GM23338 (cell line): Measurements from ENCODE around the gene VWA2. TPM values are rescaled to one million over a fixed set of nuclear protein-coding genes. Genes with fewer than 3 reads are reported as not detected.

Source experiments
- ATAC-seq: fragments of 200-7000 bp; cut with Tn5 transposase; 3 replicates; pipeline ENCODE4 v1.9.1; 2020
- DNase-seq: peaks from one replicate; pipeline ENCODE4 v3.0.0-alpha.2; 2015; ENCODE audit warnings: low spot score
- H2AFZ ChIP-seq: fragments of 200-600 bp; sonication (generic); 2 replicates; pipeline ENCODE4 v1.8.0; 2016; ENCODE audit warnings: antibody characterized with exemption, mild to moderate bottlenecking, moderate library complexity
- H3F3A ChIP-seq: fragments of 200-600 bp; sonication (generic); replicated peaks from 2 replicates; pipeline ENCODE4 v1.8.0; 2017; ENCODE audit warnings: antibody characterized with exemption, mixed run types, low read depth
- H3K27ac ChIP-seq: fragments of 200-600 bp; sonication (generic); 2 replicates; pipeline ENCODE4 v1.6.1; 2016; ENCODE audit warnings: low read depth
- H3K27me3 ChIP-seq: fragments of 200-600 bp; sonication (generic); 2 replicates; pipeline ENCODE4 v1.8.0; 2016; ENCODE audit warnings: mild to moderate bottlenecking, mixed run types, moderate library complexity; ENCODE audit not compliant: insufficient read depth
- H3K36me3 ChIP-seq: fragments of 200-600 bp; sonication (generic); 2 replicates; pipeline ENCODE4 v1.8.0; 2016; ENCODE audit warnings: mild to moderate bottlenecking; ENCODE audit not compliant: insufficient read depth
- H3K4me1 ChIP-seq: fragments of 200-600 bp; sonication (generic); 2 replicates; pipeline ENCODE4 v1.8.0; 2016; ENCODE audit warnings: mild to moderate bottlenecking, moderate library complexity; ENCODE audit not compliant: insufficient read depth
- H3K4me2 ChIP-seq: fragments of 200-600 bp; sonication (generic); 2 replicates; pipeline ENCODE4 v1.7.1; 2017; ENCODE audit warnings: mixed run types
- H3K4me3 ChIP-seq: fragments of 200-600 bp; sonication (generic); 2 replicates; pipeline ENCODE4 v1.6.1; 2016; ENCODE audit warnings: mixed run types
- H3K79me2 ChIP-seq: fragments of 200-600 bp; sonication (generic); replicated peaks from 2 replicates; pipeline ENCODE4 v1.8.0; 2017; ENCODE audit warnings: mild to moderate bottlenecking; ENCODE audit not compliant: insufficient read depth
- H3K9me2 ChIP-seq: fragments of 200-600 bp; sonication (generic); 2 replicates; pipeline ENCODE4 v1.8.0; 2017; ENCODE audit not compliant: insufficient read depth
- H4K20me1 ChIP-seq: fragments of 200-600 bp; sonication (generic); replicated peaks from 2 replicates; pipeline ENCODE4 v1.8.0; 2017; ENCODE audit warnings: mild to moderate bottlenecking; ENCODE audit not compliant: insufficient read depth
- H3K27ac Mint-ChIP-seq: 2 replicates; pipeline ENCODE4 v1.8.0; 2020; ENCODE audit warnings: inconsistent platforms, mild to moderate bottlenecking, moderate library complexity, mixed read lengths
- H3K27me3 Mint-ChIP-seq: 3 replicates; pipeline ENCODE4 v1.8.0; 2022; ENCODE audit warnings: low read depth, mild to moderate bottlenecking, moderate library complexity, mixed read lengths, inconsistent platforms; ENCODE audit not compliant: insufficient read depth, poor library complexity
- H3K36me3 Mint-ChIP-seq: 3 replicates; pipeline ENCODE4 v1.8.0; 2021; ENCODE audit warnings: low read depth, mild to moderate bottlenecking, inconsistent platforms, moderate library complexity, mixed read lengths
- H3K4me1 Mint-ChIP-seq: 3 replicates; pipeline ENCODE4 v1.8.0; 2020; ENCODE audit warnings: mild to moderate bottlenecking, inconsistent platforms, mixed read lengths
- H3K4me3 Mint-ChIP-seq: 3 replicates; pipeline ENCODE4 v1.8.0; 2021; ENCODE audit warnings: moderate library complexity, mild to moderate bottlenecking, inconsistent platforms, mixed read lengths
- H3K9me3 Mint-ChIP-seq: 3 replicates; pipeline ENCODE4 v1.8.0; 2020; ENCODE audit warnings: moderate library complexity, mild to moderate bottlenecking, inconsistent platforms, mixed read lengths
- CREB1 ChIP-seq: fragments of 250-450 bp; sonication (Bioruptor Pico); IDR thresholded peaks from 2 replicates; pipeline ENCODE4 v1.5.0; 2020; ENCODE audit warnings: low read depth, mild to moderate bottlenecking, moderate library complexity
- EZH2 ChIP-seq: fragments of 200-600 bp; sonication (generic); IDR thresholded peaks from one replicate; pipeline ENCODE4 v1.8.0; 2017; ENCODE audit warnings: antibody characterized with exemption, mild to moderate bottlenecking, low read depth; ENCODE audit not compliant: unreplicated experiment
- JUNB ChIP-seq: IDR thresholded peaks from one replicate; pipeline ENCODE4 v1.6.1; 2016; ENCODE audit warnings: antibody characterized with exemption; ENCODE audit not compliant: unreplicated experiment
- NANOG ChIP-seq: IDR thresholded peaks from 2 replicates; pipeline ENCODE4 v1.6.1; 2016; ENCODE audit warnings: antibody characterized with exemption, borderline replicate concordance
- POLR2AphosphoS5 ChIP-seq: IDR thresholded peaks from 2 replicates; pipeline ENCODE4 v1.6.1; 2016; ENCODE audit warnings: antibody characterized with exemption, low read depth
- REST ChIP-seq: IDR thresholded peaks from one replicate; pipeline ENCODE4 v1.6.1; 2018; ENCODE audit warnings: antibody characterized with exemption; ENCODE audit not compliant: unreplicated experiment
- ZNF114 ChIP-seq: fragments of 250-450 bp; sonication (Bioruptor Pico); IDR thresholded peaks from 2 replicates; pipeline ENCODE4 v1.5.0; 2020; ENCODE audit warnings: mild to moderate bottlenecking, moderate library complexity
- ZNF331 ChIP-seq: fragments of 250-450 bp; sonication (Bioruptor Pico); IDR thresholded peaks from 2 replicates; pipeline ENCODE4 v1.5.0; 2020; ENCODE audit warnings: low read depth, mild to moderate bottlenecking, moderate library complexity
- ZNF462 ChIP-seq: fragments of 250-450 bp; sonication (Bioruptor Pico); IDR thresholded peaks from 2 replicates; pipeline ENCODE4 v1.5.0; 2020; ENCODE audit warnings: mild to moderate bottlenecking, moderate library complexity
- polyA plus RNA-seq: library from polyadenylated mRNA; unstranded; fragments of >200 nt; fragmentation: Nextera tagmentation; extraction: Ambion mirVana; gene quantifications from 2 replicates; pipeline ENCODE4 v1.2.1, GENCODE V29; 2016
- total RNA-seq: library from RNA; depleted of rRNA; stranded (reverse); fragments of >200 nt; shearing (Covaris generic); gene quantifications from 2 replicates; pipeline ENCODE4 v1.2.3, GENCODE V29; 2014
- TF ChIP-seq, protein P1 (sequence below), 2 experiments: fragments of 200-600 bp in 1 of 2; sonication (generic) in 1 of 2; conservative IDR thresholded peaks; 2 replicates each; pipeline versions ENCODE4 v1.5.1 to v1.6.1; 2016 to 2017; ENCODE audit warnings: antibody characterized with exemption in 2 of 2, low read depth in 2 of 2, mild to moderate bottlenecking in 2 of 2, moderate library complexity in 1 of 2

VWA2 gene
- total and polyA plus RNA-seq, 2 experiments from 2014 or later = 0.48 to 3.7 TPM

- TF ChIP-seq REST = no peak
- no peak for TF ChIP-seq POLR2AphosphoS5
- TF ChIP-seq EZH2 = no peak
- no peak for TF ChIP-seq ZNF114
- no peak for TF ChIP-seq JUNB
- TF ChIP-seq NANOG = no peak
- TF ChIP-seq, protein P1, sequence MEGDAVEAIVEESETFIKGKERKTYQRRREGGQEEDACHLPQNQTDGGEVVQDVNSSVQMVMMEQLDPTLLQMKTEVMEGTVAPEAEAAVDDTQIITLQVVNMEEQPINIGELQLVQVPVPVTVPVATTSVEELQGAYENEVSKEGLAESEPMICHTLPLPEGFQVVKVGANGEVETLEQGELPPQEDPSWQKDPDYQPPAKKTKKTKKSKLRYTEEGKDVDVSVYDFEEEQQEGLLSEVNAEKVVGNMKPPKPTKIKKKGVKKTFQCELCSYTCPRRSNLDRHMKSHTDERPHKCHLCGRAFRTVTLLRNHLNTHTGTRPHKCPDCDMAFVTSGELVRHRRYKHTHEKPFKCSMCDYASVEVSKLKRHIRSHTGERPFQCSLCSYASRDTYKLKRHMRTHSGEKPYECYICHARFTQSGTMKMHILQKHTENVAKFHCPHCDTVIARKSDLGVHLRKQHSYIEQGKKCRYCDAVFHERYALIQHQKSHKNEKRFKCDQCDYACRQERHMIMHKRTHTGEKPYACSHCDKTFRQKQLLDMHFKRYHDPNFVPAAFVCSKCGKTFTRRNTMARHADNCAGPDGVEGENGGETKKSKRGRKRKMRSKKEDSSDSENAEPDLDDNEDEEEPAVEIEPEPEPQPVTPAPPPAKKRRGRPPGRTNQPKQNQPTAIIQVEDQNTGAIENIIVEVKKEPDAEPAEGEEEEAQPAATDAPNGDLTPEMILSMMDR (conservative IDR thresholded peaks at IDR 0.05; ENCODE audit: low read depth in 2 of 2) = no peak
Measured at GRCh38 chr10:114189700-114190099, 49.4 kb upstream of the VWA2 start (continued).

- Histone ChIP-seq H3K36me3 (no peaks in the 10 kb centered on the region), H4K20me1 (no peaks in the 10 kb centered on the region), H3K27ac (no peak overlapping the region), H2AFZ (no peak overlapping the region), H3F3A (no peaks in the 10 kb centered on the region), H3K27me3 (no peaks in the 10 kb centered on the region), H3K4me3 (no peak overlapping the region), H3K4me1 (no peaks in the 10 kb centered on the region), H3K79me2 (no peaks in the 10 kb centered on the region), H3K4me2 (no peak overlapping the region), H3K9me2 (no peaks in the 10 kb centered on the region)
- H3K27me3 Mint-ChIP-seq = no peaks in the 10 kb centered on the region
- H3K36me3 Mint-ChIP-seq = no peaks in the 10 kb centered on the region
- H3K4me3 Mint-ChIP-seq = no peak overlapping the region
- H3K4me1 Mint-ChIP-seq = no peaks in the 10 kb centered on the region
- ATAC-seq (no peak), DNase-seq (no peak)
- no peak overlapping the region for H3K27ac Mint-ChIP-seq
- no peaks in the 10 kb centered on the region for H3K9me3 Mint-ChIP-seq
- TF ChIP-seq ZNF114 (no peak), EZH2 (no peak), REST (no peak), CREB1 (no peak), ZNF331 (CRISPR knock-in tag) (no peak), ZNF462 (no peak), JUNB (no peak)
Measured at GRCh38 chr10:114195079-114195478, 44.0 kb upstream of the VWA2 start.
